Activated naive CD4-positive, alpha-beta T cell treated with Interleukin-2 at 50 U/mL for 16 hours (primary cell): ENCODE data around the gene AHRR.

ENCODE experiments used
- DNase-seq: peaks from one replicate; pipeline ENCODE4 v3.0.0-alpha.2; 2020

Gene AHRR

GRCh38 chr5:347712-348284 lies 26.3 kb downstream of the AHRR start:
- no peak for DNase-seq

GRCh38 chr5:348726-349125 lies 27.2 kb downstream of the AHRR start:
- no peak for DNase-seq

GRCh38 chr5:350355-350754 lies 28.8 kb downstream of the AHRR start:
- no peak for DNase-seq

GRCh38 chr5:351084-351920 lies 29.8 kb downstream of the AHRR start:
- DNase-seq = no peak

GRCh38 chr5:351921-352245 lies 30.4 kb downstream of the AHRR start:
- no peak for DNase-seq

GRCh38 chr5:352639-353611 lies 31.4 kb downstream of the AHRR start:
- DNase-seq = no peak

GRCh38 chr5:353612-354580 lies 32.4 kb downstream of the AHRR start:
- DNase-seq = no peak

- no peak for DNase-seq
These were observed 33.3 kb downstream of the AHRR start for GRCh38 chr5:354581-355378.

- no peak for DNase-seq
These were observed 33.9 kb downstream of the AHRR start for GRCh38 chr5:355379-355935.

GRCh38 chr5:355958-356357 lies 34.4 kb downstream of the AHRR start:
- no peak for DNase-seq

- DNase-seq = no peak
These were observed 37.9 kb downstream of the AHRR start for GRCh38 chr5:359301-359897.

GRCh38 chr5:360257-361027 lies 38.9 kb downstream of the AHRR start:
- DNase-seq = no peak

- no peak for DNase-seq
These were observed 40.7 kb downstream of the AHRR start for GRCh38 chr5:362189-362588.

GRCh38 chr5:362978-363765 lies 41.7 kb downstream of the AHRR start:
- no peak for DNase-seq

GRCh38 chr5:364497-364896 lies 43.0 kb downstream of the AHRR start:
- no peak for DNase-seq

GRCh38 chr5:366541-367357 lies 45.2 kb downstream of the AHRR start:
- no peak for DNase-seq

GRCh38 chr5:367358-368130 lies 46.0 kb downstream of the AHRR start:
- DNase-seq = no peak
